Globus pallidus (tissue), 1 donor: ENCODE measurements around the gene PLD4.
A peak's percentile ranks its signal among the peaks of the same experiment; 100 is the strongest.

Experiments used
- DNase-seq: peaks from one replicate; pipeline ENCODE4 v3.0.0-alpha.2; 2015; ENCODE audit warnings: low spot score

The PLD4 gene

GRCh38 chr14:104928391-104929133 lies 3.9 kb downstream of the PLD4 start:
- no peak for DNase-seq

GRCh38 chr14:104929268-104930230 lies 4.9 kb downstream of the PLD4 start:
- no peak for DNase-seq

- no peak for DNase-seq
These were observed 6.0 kb downstream of the PLD4 start for GRCh38 chr14:104930526-104931303.

GRCh38 chr14:104931304-104931770 lies 6.7 kb downstream of the PLD4 start:
- DNase-seq: no peak

GRCh38 chr14:104931771-104932675 lies 7.3 kb downstream of the PLD4 start:
- DNase-seq: no peak

- DNase-seq: peak; percentile 43
These were observed 8.3 kb downstream of the PLD4 start for GRCh38 chr14:104932676-104933631.

GRCh38 chr14:104933746-104934733 lies 9.4 kb downstream of the PLD4 start:
- no peak for DNase-seq

GRCh38 chr14:104935026-104935650 lies 10.5 kb downstream of the PLD4 start:
- no peak for DNase-seq

- DNase-seq: no peak
These were observed 11.3 kb downstream of the PLD4 start for GRCh38 chr14:104935955-104936354.

- DNase-seq: no peak
These were observed 11.9 kb downstream of the PLD4 start for GRCh38 chr14:104936361-104937155.

- DNase-seq: no peak
These were observed 12.5 kb downstream of the PLD4 start for GRCh38 chr14:104937161-104937560.

GRCh38 chr14:104937694-104938365 lies 13.2 kb downstream of the PLD4 start:
- no peak for DNase-seq

GRCh38 chr14:104938436-104938835 lies 13.8 kb downstream of the PLD4 start:
- DNase-seq: no peak

GRCh38 chr14:104938960-104939359 lies 14.3 kb downstream of the PLD4 start:
- DNase-seq: no peak

- no peak for DNase-seq
These were observed 15.2 kb downstream of the PLD4 start for GRCh38 chr14:104939666-104940410.
